Activated CD4-positive, alpha-beta T cell treated with anti-CD3 and anti-CD28 coated beads, Interleukin-10, Interleukin-2, amounts not matched to agents 100 ng/mL and 50 ng/mL, durations not matched to agents 16 hours and 8 hours (primary cell): ENCODE data around the gene RGS14.
"Not testable (repeated sequence)": the region's sequence is repeated elsewhere in the genome, so short reads cannot be mapped to it uniquely, and the experiment has no call there.

Experiments
- DNase-seq: peaks from one replicate; pipeline ENCODE4 v3.0.0-alpha.2; 2020

RGS14 gene

GRCh38 chr5:177350776-177351391, 6.8 kb upstream of the RGS14 start:
- DNase-seq = no peak

GRCh38 chr5:177351392-177352329, 6.1 kb upstream of the RGS14 start, which contains the start of gene LMAN2:
Gene LMAN2 (minus strand): TSS chr5:177351668. CDS start chr5:177351647, 21 bp downstream.
- DNase-seq = peak; percentile 96

DNA sequence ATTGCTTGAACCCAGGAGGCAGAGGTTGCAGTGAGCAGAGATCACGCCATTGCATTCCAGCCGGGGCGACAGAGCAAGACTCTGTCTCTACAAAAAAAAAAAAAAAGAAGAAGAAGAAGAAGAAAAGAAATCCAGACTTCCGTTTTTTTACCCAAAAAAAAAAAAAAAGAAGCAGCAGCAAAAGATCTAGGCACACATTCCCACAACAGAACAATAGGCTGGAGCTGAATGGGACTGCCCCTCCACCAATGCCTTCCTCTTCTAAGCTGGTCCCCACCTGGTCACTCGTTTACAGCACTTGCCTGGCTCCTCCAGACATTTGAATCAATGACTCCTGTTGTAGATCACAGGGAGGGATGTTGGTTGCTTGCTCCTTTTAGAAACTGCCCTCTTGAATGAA, 4.6 kb upstream of the RGS14 start:
- DNase-seq = no peak

GRCh38 chr5:177354256-177354655, 3.5 kb upstream of the RGS14 start:
- DNase-seq = no peak

- no peak for DNase-seq
Observed at GRCh38 chr5:177354711-177355110, 3.0 kb upstream of the RGS14 start.

DNA sequence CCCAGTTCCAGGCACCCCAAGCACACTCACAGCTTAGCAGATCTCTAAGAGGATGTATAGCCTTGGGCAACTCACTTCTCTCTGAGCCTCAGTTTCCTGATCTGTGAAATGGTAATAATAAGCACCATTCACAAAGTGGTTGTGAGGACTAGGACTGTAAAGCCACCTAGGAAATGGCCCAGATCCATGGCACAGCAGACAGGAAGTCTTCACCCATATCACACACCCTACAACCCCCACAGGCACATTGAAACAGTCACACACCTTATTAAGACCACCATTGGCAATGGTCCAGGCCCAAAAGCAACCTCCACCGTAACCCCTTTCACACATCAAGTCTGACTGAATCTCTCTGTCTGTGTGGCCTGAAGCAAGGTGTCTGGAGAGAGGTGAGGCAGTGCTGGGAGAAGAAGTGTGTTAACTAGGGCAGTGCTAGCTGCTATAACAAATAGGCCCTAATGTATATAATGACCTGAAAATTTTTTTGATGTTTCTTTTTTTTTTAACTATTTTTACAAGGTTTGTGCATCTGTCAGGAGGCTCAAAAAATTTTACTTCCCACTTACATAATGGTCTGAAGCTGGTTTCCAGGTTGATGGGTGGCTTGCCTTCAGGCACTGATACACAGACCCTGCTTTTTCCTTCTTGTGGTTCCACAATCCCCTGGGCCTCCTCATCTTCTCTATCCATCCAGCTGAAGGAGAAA, 2.4 kb upstream of the RGS14 start:
- no peak for DNase-seq

DNA sequence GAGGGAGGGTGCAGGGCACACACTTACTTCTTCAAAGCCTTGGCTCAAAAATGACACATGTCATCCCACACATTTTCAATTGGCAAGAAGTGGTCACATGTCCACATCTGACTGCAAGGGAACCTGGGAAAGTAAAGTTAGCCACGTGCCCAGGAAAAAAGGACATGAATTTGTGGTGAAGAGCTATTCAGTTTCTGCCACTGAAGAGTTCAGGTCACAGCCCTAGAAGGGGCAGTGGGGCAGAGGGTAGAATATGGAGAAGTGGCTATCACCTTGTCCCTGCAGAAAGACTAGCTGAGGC, 1.9 kb upstream of the RGS14 start:
- DNase-seq = no peak

DNA sequence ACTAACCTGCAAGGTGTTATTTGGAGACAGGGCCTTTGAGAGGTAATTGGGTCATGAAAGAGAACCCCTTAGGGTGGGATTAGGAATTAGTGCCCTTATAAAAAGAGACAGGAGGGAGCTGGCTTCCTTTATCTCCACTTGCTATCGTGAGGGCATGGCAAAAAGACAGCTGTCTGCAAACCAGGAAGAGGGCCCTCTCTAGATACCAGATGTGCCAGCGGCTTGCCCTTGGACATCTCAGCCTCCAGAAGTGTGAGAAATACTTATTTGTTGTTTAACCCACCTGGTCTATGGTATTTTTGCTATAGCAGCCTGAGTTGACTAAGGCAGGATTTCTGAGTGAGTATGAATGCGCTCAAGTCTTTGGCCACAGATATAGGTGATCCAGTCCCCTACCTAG, 978 bp upstream of the RGS14 start:
- DNase-seq = no peak

DNA sequence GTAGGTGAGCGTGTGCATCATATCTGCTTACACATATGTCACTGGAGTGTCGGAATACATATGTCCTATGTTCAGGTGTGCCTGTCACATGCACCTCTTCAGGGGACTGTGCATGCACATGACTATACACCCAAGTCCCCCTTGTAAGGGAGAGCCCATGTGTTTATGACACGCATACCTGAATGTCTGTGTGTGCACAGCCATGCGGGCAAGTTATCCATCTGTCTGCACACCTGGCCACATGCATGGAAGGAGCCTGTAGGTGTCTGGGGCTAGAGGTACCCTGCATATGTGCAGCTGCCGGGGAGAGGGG, 622 bp upstream of the RGS14 start:
- DNase-seq = no peak

GRCh38 chr5:177358370-177358819, 671 bp downstream of the RGS14 start:
- DNase-seq = no peak

DNA sequence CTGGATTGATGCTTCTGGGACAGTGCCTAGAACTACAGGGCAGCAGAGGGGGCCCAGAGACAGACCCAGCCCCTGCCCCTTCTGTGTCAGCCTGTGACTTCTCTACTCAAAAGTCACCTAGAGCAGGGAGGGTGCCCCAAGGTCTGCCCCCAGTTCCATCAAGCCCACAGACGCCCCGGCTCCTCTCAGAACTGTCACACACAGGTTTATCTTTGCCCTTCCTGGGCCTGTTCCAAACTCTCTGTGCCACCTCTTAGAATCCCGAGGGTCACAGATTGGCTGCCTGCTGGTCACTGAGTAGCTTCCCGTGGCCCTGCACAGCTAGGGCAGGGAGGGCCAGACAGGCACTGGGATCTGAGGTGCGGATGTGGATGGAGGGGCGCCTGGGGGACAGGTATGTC, 1.7 kb downstream of the RGS14 start:
- DNase-seq = no peak

GRCh38 chr5:177359860-177360259, 2.1 kb downstream of the RGS14 start:
- no peak for DNase-seq

DNA sequence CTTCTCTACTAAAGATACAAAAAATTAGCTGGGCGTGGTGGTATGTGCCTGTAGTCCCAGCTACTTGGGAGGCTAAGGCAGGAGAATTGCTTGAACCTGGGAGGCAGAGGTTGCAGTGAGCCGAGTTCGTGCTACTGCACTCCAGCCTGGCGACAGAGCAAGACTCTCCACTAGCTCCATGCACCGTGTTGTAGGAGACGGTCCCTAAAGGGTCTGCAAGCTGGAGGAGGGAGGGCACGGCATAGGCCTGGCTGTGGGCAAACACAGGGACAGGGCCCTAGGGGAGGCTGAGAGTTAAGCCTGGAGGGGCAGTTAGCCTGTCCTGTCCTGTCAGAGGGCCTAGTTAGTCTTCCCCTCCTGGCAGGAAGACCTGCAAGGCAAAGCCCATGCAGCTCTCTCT, 3.0 kb downstream of the RGS14 start:
- not testable (repeated sequence) for DNase-seq

GRCh38 chr5:177361418-177362291, 3.9 kb downstream of the RGS14 start:
- DNase-seq = no peak

GRCh38 chr5:177362292-177362609, 4.5 kb downstream of the RGS14 start:
- DNase-seq = no peak

DNA sequence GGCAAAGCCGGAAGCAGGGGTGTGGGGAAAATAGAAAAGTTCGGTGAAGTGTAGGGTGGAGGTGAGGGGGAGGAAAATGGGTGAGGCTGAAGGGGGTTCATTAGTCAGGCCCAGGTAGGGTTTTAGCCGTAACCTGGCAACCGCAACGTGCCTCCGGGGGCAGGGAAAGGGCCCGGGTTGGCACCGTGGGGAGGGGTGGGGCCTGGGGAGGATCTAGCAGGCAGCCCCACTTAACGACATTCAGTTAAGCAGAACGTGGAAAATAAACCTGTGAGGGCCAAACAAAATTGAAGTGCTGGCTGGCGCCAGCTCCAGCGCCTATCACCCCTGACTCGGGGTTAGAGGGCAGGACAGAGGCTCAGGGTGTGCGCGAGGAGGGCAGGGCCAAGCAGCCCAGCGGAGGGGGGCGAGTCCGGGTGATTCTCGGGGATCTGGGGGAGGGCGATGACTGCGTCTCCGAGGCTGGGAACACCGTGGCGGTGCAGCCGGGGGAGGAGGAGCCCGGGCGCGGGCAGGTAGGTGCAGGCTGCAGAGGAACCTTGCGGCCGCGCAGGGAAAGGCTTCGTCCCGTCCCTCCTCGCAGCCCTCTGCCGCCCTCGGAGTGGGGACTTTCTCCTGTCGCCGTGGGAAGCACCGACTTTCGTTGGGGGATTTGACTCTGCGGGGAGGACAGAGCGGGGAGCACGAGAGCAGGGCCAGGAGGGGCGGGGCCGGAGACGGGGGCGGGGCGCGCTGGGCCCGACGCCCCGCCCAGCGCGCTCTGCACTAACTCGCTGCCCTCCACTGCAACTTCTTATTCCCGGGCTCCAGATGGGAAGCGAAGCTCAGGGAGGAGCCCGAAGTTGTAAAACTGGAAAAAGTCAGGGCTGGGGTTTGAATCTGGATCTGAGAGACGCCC, 5.1 kb downstream of the RGS14 start:
- DNase-seq = peak; percentile 71

- DNase-seq = no peak
Observed at GRCh38 chr5:177363565-177363964, 5.8 kb downstream of the RGS14 start.

DNA sequence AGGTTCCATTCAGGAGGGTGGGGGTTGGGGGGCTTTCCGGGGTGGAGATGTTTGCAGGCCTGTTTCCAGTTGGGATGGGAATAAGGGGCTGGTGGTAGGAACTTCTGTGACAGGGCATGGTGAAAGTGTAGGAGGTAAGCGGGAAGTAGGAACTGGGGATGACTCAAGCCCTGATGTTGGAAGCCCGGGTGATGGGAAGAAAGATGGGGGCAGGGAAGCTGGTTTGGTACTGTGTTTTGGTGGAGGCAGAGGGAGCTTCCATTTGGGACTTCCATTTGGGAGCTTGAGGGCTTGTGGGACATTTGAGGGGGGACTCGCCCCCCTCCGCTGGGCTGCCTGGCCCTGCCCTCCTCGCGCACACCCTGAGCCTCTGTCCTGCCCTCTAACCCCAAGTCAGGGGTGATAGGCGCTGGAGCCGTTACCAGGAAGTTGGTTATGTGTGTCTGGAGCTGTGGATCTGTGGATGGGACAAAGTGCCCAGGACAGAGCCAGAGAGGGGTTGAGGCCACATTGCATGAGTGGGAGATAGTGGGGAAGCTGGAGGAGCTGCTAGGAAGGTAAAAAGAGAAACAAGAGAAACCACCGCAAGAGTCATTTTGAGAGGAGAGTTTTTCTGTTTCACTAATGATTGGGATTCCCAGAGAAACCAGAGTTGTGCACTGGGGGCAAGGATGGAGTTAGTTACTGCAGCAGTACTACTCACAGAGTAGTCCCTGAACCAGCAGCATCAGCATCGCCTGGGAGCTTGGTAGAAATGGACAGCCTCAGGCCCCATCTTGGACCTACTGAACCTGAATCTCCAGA, 6.6 kb downstream of the RGS14 start:
- DNase-seq = peak; percentile 86

DNA sequence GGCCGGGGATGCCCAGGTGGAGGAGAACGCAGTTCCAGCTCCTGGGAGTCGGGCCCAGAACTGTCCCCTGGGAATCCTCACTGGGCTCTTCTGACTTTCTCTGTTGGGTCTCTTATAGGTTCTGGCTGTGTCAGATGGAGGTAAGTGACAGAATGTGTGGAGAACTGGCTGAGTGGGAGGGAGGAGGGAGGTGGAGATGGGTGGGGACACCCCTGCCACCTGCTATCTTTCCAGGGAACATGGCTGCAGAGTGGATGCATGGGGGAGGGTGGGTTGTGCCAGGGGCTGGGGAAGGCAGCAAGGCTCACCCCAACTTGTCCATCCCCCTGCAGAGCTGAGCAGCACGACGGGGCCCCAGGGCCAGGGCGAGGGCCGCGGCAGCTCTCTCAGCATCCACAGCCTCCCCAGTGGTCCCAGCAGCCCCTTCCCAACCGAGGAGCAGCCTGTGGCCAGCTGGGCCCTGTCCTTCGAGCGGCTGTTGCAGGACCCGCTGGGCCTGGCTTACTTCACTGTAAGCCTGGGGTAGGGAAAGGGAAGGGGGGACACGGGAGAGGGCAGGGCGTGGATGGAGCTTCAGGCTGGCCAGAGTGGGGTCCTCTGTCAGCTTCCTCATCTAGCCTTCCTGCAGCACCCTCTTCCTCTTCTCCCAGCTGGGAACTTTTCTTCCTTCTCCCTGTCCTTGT, 8.3 kb downstream of the RGS14 start:
- DNase-seq = no peak

- DNase-seq = no peak
Observed at GRCh38 chr5:177366528-177367322, 9.0 kb downstream of the RGS14 start.
